GM21825 (cell line): ENCODE results near the gene FMR1.
A peak's percentile ranks its signal among the peaks of the same experiment; 100 is the strongest.

Experiments
- ATAC-seq: cut with Tn5 transposase; IDR thresholded peaks from one replicate; pipeline ENCODE4 v1.9.1; 2021; ENCODE audit warnings: mild to moderate bottlenecking, moderate library complexity; ENCODE audit not compliant: unreplicated experiment

FMR1 gene

DNA sequence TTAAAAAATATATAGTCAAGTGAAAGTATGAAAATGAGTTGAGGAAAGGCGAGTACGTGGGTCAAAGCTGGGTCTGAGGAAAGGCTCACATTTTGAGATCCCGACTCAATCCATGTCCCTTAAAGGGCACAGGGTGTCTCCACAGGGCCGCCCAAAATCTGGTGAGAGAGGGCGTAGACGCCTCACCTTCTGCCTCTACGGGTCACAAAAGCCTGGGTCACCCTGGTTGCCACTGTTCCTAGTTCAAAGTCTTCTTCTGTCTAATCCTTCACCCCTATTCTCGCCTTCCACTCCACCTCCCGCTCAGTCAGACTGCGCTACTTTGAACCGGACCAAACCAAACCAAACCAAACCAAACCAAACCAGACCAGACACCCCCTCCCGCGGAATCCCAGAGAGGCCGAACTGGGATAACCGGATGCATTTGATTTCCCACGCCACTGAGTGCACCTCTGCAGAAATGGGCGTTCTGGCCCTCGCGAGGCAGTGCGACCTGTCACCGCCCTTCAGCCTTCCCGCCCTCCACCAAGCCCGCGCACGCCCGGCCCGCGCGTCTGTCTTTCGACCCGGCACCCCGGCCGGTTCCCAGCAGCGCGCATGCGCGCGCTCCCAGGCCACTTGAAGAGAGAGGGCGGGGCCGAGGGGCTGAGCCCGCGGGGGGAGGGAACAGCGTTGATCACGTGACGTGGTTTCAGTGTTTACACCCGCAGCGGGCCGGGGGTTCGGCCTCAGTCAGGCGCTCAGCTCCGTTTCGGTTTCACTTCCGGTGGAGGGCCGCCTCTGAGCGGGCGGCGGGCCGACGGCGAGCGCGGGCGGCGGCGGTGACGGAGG lies at the start of gene FMR1:
TSS of gene FMR1 (plus strand) at position 728 of the 831 bp plus-strand sequence. CDS start 261 bp downstream, outside the sequence.
- peak; percentile 84 for ATAC-seq

DNA sequence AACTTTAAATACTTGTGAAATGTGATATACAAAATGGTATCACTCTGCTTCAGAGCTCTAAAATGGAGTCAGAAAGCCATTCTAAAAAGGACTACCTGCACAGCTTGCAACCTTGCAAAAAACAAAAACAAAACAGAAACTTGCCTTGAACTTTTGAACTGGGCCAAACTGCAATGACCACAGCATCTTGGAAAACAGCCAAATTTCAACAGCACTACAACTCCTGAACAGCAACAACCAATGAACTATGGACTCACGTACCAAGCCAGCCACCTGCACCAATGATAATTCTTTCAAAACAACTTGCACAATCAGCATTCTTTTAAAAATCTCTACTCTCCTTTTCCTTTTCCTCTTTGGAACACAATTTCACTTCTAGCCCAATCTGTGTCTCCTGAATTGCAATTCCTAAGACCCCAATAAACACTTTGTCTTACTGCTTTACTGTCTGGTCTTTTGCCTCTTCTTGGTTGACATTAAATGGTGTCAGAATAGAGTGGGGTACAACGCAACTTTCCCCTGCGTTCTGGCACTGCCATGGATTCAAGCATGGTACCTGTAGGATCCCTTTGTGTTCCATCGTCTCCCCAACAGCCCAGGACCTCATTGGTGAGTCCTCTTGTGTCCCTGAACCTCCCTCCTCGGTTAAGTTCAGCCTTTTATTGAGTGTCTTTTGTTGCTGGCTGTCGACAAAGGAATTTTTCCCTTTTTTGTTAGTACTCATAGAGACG lies 35.7 kb upstream of the FMR1 start:
- peak; percentile 97 for ATAC-seq

DNA sequence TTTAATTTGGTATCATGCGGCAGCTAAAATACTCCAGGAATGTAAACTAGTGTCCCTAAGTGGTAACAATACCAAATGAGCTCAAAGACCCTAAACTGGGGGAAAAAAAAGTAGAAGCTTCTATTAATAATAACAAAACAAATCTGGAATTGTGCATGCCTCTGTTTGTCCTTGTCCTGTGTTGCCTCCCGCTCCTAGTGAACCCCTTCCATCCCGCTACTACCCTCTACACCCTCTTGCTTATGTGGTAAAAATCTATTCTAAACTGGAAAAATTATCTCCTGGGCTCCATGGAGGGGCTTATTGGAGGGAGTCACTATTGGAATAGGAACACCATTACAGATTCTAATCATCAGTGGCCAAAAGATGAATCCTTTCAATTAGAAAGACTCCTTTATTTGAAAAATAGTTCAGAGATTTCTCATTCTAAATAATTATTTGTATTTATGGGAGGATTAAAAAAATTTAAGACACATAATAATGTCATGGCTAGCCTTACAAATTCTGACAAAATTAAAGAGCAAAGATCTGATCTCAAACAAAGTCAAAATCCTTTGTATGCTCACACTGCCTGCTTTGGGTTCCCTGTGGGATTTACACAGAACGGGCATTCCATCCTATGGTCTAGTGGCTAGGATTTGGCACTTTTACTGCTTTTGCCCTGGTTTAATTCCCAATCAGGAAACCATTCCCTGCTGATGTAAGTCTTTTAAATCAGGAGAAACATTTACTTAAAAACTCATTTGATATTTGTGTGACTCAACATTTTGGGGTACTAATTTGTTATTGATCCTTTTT lies 34.7 kb upstream of the FMR1 start:
- no peak for ATAC-seq

DNA sequence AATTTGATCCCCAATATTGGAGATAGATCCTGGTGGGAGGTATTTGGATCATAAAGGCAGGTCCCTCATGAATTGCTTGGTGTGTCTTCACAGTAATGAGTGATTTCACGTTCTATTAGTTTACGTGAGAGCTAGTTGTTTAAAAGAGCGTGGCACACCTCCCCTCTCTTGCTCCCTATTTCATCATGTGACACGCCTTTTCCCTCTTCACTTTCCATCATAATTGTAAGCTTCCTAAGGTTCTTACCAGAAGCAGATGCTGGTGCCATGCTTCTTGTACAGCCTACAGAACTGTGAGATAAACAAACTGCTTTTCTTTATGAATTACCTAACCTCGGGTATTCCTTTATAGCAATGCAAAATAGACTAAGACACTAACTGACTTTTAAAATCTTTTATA lies 34.0 kb upstream of the FMR1 start:
- no peak for ATAC-seq

DNA sequence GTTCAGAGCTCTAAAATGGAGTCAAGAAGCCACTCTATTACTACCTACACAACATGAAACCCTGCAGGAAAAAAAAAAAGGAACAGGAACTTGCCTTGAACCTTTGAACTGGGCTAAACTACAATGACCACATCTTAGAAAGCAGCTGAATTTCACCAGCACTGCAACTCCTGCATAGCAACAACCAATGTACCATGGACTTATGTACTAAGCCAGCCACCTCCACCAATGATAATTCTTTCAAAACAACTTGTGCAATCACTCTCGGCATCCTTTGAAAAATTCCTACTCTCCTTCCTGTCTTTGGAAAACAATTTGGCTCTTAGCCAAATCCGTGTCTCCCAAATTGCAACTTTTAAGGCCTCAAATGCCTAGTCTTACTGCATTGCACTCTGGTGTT lies 26.8 kb upstream of the FMR1 start:
- no peak for ATAC-seq

DNA sequence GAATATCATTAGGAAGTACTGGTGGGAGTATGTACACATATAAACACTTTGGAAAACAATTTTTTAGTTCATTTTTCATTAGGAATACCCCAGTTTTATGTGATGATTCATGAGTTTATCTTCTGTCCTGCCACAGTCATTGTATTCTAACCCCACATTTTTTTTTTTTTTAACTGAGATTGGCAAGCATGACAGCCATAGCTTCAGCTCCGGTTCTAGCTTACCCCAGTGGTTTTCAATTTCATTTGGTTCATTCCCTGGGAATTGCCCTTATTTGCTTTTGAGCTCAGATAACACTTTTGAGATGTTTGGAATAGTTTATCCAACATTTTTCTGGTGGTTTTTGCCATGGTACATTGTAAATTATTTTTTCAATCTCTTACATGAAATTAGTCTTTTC lies 21.0 kb upstream of the FMR1 start:
- no peak for ATAC-seq

DNA sequence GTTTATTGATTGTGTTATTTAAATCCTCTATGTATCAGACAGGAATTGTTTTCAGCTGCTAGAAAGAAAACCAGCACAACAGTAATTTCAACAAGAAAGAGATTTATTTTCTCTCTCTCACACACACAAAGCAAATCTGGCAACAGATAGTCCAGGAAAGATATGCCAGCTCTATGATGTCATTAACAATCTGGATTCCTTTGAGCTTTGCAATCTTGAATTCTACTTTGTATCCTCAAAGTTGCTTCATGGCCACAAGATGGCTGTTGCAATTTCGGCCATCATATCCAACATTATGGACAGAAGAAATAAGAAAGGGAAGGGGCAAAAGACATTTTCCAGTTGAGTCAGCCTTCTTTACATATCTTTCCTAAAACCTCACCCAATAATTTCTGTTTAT lies 19.8 kb upstream of the FMR1 start:
- no peak for ATAC-seq

DNA sequence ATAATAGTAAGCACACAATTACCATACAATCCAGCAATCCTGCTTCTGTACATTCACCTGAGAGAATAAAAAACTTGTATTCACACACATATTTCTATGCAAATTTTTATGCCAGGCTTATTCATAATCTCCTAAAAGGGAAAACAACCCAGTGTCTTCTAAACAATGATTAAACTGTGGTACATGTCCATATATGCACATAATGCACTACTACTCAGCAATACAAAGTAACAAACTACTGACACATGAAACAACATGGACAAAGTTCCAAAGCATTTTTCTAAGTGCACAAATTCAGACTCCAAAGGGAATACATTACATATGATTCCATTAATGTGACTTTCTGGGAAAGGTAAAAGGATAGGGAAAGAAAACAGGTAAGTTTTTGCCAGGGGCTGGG lies 18.0 kb upstream of the FMR1 start:
- ATAC-seq: no peak

DNA sequence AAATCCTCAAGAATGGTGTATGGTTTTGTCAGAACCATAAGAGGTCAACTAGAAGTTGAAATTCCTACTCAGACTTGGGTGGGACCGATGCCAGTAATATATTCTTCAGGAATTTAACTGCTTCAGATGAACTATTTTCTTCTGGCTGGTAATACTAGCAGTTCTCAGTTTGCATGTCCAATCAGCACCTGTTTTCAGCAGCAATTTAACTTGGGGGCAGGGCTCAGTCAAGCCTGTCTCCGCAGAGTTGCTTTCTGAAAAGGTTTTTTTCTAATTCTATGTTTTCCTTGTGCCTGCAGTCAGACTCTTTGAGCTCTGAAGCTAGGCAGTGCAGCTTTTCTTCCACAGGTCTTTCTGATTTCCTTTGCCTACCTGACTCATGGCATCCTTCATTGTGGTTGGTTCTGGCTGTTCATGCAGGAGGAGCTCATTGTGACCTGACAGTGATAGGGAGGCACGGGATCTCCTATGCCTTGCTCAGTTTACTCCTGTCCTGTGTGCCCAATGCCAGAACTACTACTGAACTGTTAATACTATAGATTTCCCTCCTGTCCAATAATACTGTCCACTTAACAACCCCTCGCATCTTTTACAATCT lies 17.3 kb upstream of the FMR1 start:
- no peak for ATAC-seq

DNA sequence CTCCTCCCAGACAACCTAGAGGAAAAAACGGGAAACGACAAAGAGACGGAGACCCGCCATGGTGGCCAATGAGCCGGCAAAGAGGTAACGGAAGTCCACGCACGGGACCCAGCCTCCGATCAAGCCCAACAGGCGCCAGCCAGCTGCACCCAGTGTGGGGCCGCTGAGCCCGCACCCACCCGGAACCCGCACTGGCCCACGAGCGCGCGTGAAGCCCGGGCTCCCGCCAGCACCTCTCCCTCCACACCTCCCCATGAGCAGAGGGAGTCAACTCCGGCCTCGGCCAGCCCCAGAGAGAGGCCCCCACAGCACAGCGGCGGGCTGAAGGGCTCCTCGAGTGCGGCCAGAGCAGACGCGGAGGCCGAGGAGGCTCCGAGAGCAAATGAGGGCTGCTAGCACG lies 14.6 kb upstream of the FMR1 start:
- ATAC-seq: no peak

DNA sequence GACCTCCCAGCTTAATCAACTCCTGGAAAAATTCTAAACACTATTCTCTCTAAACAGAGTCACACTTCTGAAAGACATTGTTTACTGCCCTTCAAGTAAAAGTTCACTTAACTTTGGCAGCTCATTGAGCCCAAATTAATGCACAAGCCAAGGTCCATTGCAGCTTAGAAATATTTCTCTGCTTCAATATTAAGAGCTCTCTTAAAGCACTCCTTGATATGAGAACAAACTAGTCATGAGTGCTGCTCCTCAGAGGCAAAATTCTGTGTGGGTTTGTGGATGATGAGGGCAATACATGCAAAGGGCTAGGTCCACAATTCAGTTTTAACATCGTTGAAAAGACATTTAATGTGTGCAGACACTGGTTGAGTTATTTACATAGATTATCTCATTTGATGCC lies 12.8 kb upstream of the FMR1 start:
- ATAC-seq: no peak

DNA sequence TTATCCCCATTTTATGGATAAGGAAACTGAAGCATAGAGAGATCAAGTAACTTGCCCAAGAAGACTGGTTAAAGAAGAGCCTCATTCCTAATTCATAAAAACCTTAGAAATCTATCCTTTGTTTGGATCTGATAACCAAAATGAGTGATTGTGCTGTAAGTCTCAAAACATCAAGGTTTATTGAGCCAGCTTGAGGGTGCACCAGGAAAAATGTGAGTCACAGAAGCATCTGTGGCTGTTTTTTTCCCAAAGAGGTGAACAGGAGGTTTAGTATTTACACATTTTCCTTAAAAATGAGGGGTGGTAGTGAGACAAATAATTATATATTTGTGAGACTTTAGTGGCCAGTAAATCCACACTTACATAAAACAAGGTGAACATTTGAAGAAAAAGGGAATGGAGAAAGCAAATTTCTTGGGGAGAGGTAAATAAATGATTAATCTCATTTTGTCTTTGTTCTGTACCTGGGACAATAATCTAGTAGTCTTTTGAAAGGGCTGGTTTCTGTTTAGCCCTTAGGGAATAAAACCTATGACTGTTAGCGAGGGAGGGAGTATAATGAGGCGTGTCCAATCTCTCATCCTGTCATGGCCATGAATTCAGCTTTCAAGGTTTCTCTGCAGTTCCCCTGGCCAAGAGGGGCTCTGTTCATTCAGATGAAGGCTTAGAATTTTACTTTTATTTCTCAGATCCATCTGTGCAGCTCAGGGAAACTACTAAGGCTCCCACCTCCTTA lies 12.2 kb upstream of the FMR1 start:
- peak; percentile 97 for ATAC-seq

DNA sequence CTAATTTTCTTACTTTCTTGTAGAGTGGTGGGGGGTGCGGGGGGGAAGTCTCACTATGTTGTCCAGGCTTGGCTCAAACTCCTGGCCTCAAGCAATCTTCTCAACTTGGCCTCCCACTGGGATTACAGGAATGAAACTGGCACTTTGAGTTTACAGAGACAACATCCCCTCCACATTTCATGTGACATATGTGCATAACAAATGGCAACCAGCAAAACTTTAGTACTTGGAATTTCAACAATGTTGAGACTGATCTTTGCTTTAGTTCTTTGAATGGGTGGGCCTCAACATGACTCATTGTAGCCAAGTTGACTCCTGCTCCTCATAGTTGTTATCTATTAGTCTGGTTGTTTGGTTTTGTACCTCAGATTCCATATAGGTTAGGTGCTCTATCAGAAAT lies 11.4 kb upstream of the FMR1 start:
- no peak for ATAC-seq

DNA sequence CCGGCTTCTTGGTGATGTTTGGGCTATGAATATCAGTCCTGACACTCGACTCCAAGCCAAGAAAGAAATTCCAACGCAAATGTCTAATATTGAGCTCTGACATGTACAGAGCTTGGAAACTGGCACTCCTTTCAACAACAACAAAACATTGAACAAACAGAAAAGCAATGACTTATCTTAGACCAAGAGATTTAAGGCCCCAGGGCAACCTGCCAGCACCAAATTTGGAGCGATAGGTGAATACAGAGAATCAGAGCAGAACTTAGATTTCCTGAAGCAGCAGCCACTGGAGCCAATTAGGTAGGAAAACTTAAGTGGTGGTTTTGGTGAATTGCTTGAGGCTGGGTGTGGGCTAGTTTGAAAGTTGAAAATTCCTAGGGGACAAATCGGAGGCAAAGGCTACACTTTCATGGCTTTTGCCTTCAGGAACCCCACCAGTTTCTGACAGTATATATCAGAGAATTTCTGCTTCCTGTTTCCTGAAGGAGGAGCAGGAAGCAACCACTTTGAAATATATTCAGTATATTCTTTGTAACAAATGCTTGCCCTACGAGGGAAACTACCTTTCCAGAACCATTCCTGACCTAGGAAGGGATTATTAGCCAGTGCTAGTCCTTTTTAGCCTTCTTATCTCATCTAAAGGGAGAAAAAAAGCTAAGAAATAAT lies 10.1 kb upstream of the FMR1 start:
- ATAC-seq: no peak

DNA sequence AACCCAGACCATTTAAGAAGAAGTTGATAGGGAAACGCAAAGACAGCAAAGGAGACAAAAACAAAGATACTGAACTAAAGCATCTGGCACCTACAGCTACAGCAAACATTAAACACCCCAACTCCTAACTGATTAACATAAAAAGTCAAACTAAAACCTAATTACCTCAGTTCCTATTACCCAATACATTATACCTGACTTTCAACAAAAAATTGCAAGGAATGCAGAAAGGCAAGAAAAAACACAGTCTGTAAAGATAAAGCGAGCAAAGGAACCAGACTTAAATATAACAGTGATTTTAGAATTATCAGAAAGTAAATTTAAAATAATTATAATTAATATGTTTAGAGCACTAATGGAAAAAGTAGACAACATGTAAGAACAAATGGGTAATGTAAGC lies 9.4 kb upstream of the FMR1 start:
- ATAC-seq: no peak

DNA sequence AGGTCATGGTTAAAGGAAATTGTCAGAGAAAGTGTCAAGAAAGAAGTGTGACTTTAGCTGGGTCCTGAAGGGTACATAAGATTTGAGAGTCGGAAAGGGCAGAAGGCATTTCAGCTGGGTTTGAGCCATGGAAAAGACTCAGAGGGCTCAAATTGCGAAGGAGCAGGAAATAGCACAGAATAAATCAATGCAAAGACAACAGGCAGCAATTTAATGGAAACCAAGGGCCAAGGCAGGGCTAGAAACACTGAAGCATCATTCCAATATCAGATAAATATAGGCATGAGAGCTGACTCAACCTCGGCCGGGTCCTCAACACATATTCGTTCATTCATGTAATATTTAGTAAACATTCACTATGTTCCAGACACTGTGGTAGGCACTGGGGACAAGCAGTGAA lies 3.6 kb upstream of the FMR1 start:
- no peak for ATAC-seq

DNA sequence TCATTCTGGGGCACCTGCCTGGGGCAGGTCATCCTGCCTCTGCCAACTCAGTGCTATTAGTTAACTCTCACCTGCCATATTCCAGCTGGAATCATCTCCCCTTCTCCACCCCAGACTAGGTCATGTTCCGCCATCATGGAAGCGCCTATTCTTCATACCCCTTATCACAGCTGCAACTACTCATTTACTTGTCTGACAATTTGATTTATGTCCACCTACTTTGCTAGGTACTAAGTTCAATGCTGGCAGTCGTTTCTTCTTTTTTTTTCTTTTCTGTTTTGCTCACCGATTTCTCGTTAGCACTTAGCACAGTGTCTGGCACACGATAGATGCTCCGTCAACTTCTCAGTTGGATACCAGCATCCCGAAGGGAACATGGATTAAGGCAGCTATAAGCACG lies 1.1 kb upstream of the FMR1 start:
- no peak for ATAC-seq

DNA sequence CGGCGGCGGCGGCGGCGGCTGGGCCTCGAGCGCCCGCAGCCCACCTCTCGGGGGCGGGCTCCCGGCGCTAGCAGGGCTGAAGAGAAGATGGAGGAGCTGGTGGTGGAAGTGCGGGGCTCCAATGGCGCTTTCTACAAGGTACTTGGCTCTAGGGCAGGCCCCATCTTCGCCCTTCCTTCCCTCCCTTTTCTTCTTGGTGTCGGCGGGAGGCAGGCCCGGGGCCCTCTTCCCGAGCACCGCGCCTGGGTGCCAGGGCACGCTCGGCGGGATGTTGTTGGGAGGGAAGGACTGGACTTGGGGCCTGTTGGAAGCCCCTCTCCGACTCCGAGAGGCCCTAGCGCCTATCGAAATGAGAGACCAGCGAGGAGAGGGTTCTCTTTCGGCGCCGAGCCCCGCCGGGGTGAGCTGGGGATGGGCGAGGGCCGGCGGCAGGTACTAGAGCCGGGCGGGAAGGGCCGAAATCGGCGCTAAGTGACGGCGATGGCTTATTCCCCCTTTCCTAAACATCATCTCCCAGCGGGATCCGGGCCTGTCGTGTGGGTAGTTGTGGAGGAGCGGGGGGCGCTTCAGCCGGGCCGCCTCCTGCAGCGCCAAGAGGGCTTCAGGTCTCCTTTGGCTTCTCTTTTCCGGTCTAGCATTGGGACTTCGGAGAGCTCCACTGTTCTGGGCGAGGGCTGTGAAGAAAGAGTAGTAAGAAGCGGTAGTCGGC lies 528 bp downstream of the FMR1 start:
- peak; percentile 26 for ATAC-seq

DNA sequence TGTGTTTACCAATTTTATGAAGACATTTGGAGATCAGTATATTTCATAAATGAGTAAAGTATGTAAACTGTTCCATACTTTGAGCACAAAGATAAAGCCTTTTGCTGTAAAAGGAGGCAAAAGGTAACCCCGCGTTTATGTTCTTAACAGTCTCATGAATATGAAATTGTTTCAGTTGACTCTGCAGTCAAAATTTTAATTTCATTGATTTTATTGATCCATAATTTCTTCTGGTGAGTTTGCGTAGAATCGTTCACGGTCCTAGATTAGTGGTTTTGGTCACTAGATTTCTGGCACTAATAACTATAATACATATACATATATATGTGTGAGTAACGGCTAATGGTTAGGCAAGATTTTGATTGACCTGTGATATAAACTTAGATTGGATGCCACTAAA lies 1.9 kb downstream of the FMR1 start:
- no peak for ATAC-seq
